Fibroblast of lung (primary cell): ENCODE results near the gene RBX1.

Experiments used
- EZH2 ChIP-seq: IDR thresholded peaks from 2 replicates; pipeline ENCODE4 v1.5.1; 2012; ENCODE audit warnings: low read length, control low read depth, mild to moderate bottlenecking; ENCODE audit errors: missing control alignments
- TF ChIP-seq, protein P1 (sequence below), 2 donors: IDR thresholded peaks in 1 of 2; conservative IDR thresholded peaks in 1 of 2; 1 replicate in 1 of 2; 2 replicates in 1 of 2; pipeline ENCODE4 v1.5.1; 2011 to 2012; ENCODE audit warnings: low read length in 2 of 2, control low read depth in 1 of 2, inconsistent platforms in 1 of 2, low read depth in 1 of 2, mild to moderate bottlenecking in 1 of 2

DNA sequence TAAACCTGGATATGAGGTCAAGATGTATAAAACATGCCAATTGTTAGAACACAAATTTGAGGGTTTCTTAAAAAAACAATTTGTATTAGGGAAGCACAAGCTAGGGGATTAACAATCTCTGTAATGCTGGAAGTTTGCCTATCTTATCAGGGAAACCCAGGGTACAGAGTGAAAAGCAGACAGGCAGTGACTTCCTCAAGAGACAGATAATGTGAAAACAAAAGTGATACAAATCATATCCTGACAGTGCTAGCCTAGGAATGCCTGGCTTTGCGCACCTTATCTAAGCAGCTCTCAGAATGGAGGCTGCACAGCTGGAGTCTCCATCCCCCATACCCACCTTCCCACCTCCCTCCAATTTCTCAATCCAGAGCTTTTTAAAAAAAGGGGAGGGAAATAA, 22.5 kb upstream of the RBX1 start:
- TF ChIP-seq, protein P1, sequence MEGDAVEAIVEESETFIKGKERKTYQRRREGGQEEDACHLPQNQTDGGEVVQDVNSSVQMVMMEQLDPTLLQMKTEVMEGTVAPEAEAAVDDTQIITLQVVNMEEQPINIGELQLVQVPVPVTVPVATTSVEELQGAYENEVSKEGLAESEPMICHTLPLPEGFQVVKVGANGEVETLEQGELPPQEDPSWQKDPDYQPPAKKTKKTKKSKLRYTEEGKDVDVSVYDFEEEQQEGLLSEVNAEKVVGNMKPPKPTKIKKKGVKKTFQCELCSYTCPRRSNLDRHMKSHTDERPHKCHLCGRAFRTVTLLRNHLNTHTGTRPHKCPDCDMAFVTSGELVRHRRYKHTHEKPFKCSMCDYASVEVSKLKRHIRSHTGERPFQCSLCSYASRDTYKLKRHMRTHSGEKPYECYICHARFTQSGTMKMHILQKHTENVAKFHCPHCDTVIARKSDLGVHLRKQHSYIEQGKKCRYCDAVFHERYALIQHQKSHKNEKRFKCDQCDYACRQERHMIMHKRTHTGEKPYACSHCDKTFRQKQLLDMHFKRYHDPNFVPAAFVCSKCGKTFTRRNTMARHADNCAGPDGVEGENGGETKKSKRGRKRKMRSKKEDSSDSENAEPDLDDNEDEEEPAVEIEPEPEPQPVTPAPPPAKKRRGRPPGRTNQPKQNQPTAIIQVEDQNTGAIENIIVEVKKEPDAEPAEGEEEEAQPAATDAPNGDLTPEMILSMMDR (conservative IDR thresholded peaks at IDR 0.05 in 1 of 2, IDR thresholded peaks at IDR 0.05 in 1 of 2; ENCODE audit: low read depth in 1 of 2, low read length in 2 of 2): no peak
- TF ChIP-seq EZH2: no peak
